Trophoblast cell (in vitro differentiated cells and primary cell): ENCODE results near the gene TUB.

ENCODE experiments used
- DNase-seq, 2 donors: peaks; one replicate each; pipeline ENCODE4 v3.0.0-alpha.2; 2016
- H2AFZ ChIP-seq: 2 replicates; pipeline ENCODE4 v1.6.1; 2013; ENCODE audit warnings: low read length, moderate library complexity, mild to moderate bottlenecking; ENCODE audit not compliant: insufficient read depth, poor library complexity
- H2AK5ac ChIP-seq: 2 replicates; pipeline ENCODE4 v1.6.1; 2013; ENCODE audit warnings: mild to moderate bottlenecking, low read length
- H2BK120ac ChIP-seq: 2 replicates; pipeline ENCODE4 v1.6.1; 2013; ENCODE audit warnings: low read length, mild to moderate bottlenecking, moderate library complexity; ENCODE audit not compliant: insufficient read depth, poor library complexity
- H2BK12ac ChIP-seq: 2 replicates; pipeline ENCODE4 v1.6.1; 2013; ENCODE audit warnings: mild to moderate bottlenecking, low read length, moderate library complexity
- H2BK5ac ChIP-seq: 2 replicates; pipeline ENCODE4 v1.6.1; 2013; ENCODE audit warnings: low read length, low read depth, moderate library complexity, mild to moderate bottlenecking; ENCODE audit not compliant: poor library complexity
- H3K14ac ChIP-seq: 2 replicates; pipeline ENCODE4 v1.6.1; 2013; ENCODE audit warnings: mild to moderate bottlenecking, low read length
- H3K18ac ChIP-seq: 2 replicates; pipeline ENCODE4 v1.6.1; 2013; ENCODE audit warnings: mild to moderate bottlenecking, low read length
- H3K23ac ChIP-seq: 2 replicates; pipeline ENCODE4 v1.6.1; 2013; ENCODE audit warnings: low read length
- H3K27ac ChIP-seq: 2 replicates; pipeline ENCODE4 v1.5.1; 2013; ENCODE audit warnings: low read depth, mild to moderate bottlenecking, inconsistent platforms, low read length, moderate library complexity
- H3K27me3 ChIP-seq: 2 replicates; pipeline ENCODE4 v1.6.1; 2013; ENCODE audit warnings: inconsistent platforms, mild to moderate bottlenecking, low read length, moderate library complexity; ENCODE audit not compliant: insufficient read depth
- H3K36me3 ChIP-seq, 2 experiments: 1 replicate in 1 of 2; 2 replicates in 1 of 2; pipeline ENCODE4 v1.6.1; 2013; ENCODE audit warnings: low read length in 2 of 2, mild to moderate bottlenecking in 2 of 2, moderate library complexity in 1 of 2; ENCODE audit not compliant: insufficient read depth in 2 of 2, control insufficient read depth in 1 of 2
- H3K4ac ChIP-seq: 2 replicates; pipeline ENCODE4 v1.6.1; 2013; ENCODE audit warnings: low read depth, mild to moderate bottlenecking, low read length, moderate library complexity
- H3K4me1 ChIP-seq, 2 experiments: 1 replicate in 1 of 2; 2 replicates in 1 of 2; pipeline ENCODE4 v1.6.1; 2013; ENCODE audit warnings: low read length in 2 of 2, mild to moderate bottlenecking in 2 of 2, moderate library complexity in 1 of 2; ENCODE audit not compliant: insufficient read depth in 2 of 2, control insufficient read depth in 1 of 2
- H3K4me2 ChIP-seq: 2 replicates; pipeline ENCODE4 v1.6.1; 2013; ENCODE audit warnings: inconsistent platforms, mild to moderate bottlenecking, low read length, moderate library complexity
- H3K4me3 ChIP-seq: 2 replicates; pipeline ENCODE4 v1.5.1; 2013; ENCODE audit warnings: mild to moderate bottlenecking, low read depth, low read length, inconsistent platforms
- H3K79me1 ChIP-seq: one replicate; pipeline ENCODE4 v1.6.1; 2013; ENCODE audit warnings: low read length
- H3K79me2 ChIP-seq: 2 replicates; pipeline ENCODE4 v1.6.1; 2013; ENCODE audit warnings: low read length, mild to moderate bottlenecking; ENCODE audit not compliant: control insufficient read depth, insufficient read depth, poor library complexity
- H3K9ac ChIP-seq: 2 replicates; pipeline ENCODE4 v1.6.1; 2013; ENCODE audit warnings: mild to moderate bottlenecking, low read length
- H3K9me3 ChIP-seq: 2 replicates; pipeline ENCODE4 v1.6.1; 2013; ENCODE audit warnings: low read depth, mild to moderate bottlenecking, control low read depth, inconsistent platforms, low read length; ENCODE audit not compliant: insufficient read depth
- H4K12ac ChIP-seq: 2 replicates; pipeline ENCODE4 v1.6.1; 2013; ENCODE audit warnings: low read depth, mild to moderate bottlenecking, low read length, moderate library complexity
- H4K8ac ChIP-seq: 2 replicates; pipeline ENCODE4 v1.6.1; 2013; ENCODE audit warnings: low read depth, mild to moderate bottlenecking, low read length, moderate library complexity
- H4K91ac ChIP-seq: one replicate; pipeline ENCODE4 v1.6.1; 2013; ENCODE audit warnings: low read depth, mild to moderate bottlenecking, low read length, moderate library complexity
- WGBS: extraction: QIAGEN DNeasy Blood & Tissue Kit; methylation state at CpG from one replicate; pipeline ENCODE4 v1.1.7; 2013; ENCODE audit warnings: missing lambda C conversion rate; ENCODE audit not compliant: insufficient read length, insufficient coverage; ENCODE audit errors: extremely low coverage; 5-methylcytosine and 5-hydroxymethylcytosine counted together

The TUB gene

GRCh38 chr11:8035200-8035855, 45.7 kb upstream of the TUB start:
- no CpG with 5 or more reads among the region's 11 CpGs for WGBS
- Histone ChIP-seq H3K27ac (no peak overlapping the region), H3K27me3 (peaks cover 3% of the 10 kb centered on the region)

GRCh38 chr11:8036002-8036802, 44.8 kb upstream of the TUB start:
- H3K9me3 ChIP-seq: peaks cover 1% of the 10 kb centered on the region
- no peak overlapping the region for H3K27ac ChIP-seq
- no peak overlapping the region for H2AK5ac ChIP-seq
- no peak overlapping the region for H3K18ac ChIP-seq
- H4K8ac ChIP-seq: no peak overlapping the region
- peaks cover 3% of the 10 kb centered on the region for H3K27me3 ChIP-seq
- no peak overlapping the region for H3K14ac ChIP-seq
- WGBS: no CpG with 5 or more reads among the region's 5 CpGs
- DNase-seq: no peak
- H3K4me3 ChIP-seq: no peak overlapping the region
- no peak overlapping the region for H3K4ac ChIP-seq
- H4K91ac ChIP-seq: no peak overlapping the region
- H2BK5ac ChIP-seq: no peak overlapping the region
- H2BK120ac ChIP-seq: no peak overlapping the region
- peaks cover 3% of the 10 kb centered on the region in 2 experiments for H3K4me1 ChIP-seq
- H2AFZ ChIP-seq: no peak overlapping the region
- no peaks in the 10 kb centered on the region for H3K79me2 ChIP-seq
- no peak overlapping the region for H4K12ac ChIP-seq
- no peak overlapping the region for H2BK12ac ChIP-seq
- H3K9ac ChIP-seq: no peak overlapping the region
- no peak overlapping the region for H3K23ac ChIP-seq
- H3K79me1 ChIP-seq: no peaks in the 10 kb centered on the region
- no peak overlapping the region for H3K4me2 ChIP-seq
- no peaks in the 10 kb centered on the region for H3K36me3 ChIP-seq

More at GRCh38 chr11:8035200-8035855, 45.7 kb upstream of the TUB start:
- Histone ChIP-seq H2BK5ac (no peak overlapping the region), H3K9me3 (peaks cover 1% of the 10 kb centered on the region), H3K4ac (no peak overlapping the region), H4K91ac (no peak overlapping the region), H2AK5ac (no peak overlapping the region), H3K79me2 (no peaks in the 10 kb centered on the region), H3K79me1 (no peaks in the 10 kb centered on the region), H2BK12ac (no peak overlapping the region), H3K18ac (no peak overlapping the region), H3K4me2 (no peak overlapping the region), H4K8ac (no peak overlapping the region), H4K12ac (no peak overlapping the region), H3K4me1 (peaks cover 3% of the 10 kb centered on the region in 2 experiments), H3K9ac (no peak overlapping the region), H3K23ac (no peak overlapping the region), H3K4me3 (no peak overlapping the region), H2AFZ (no peak overlapping the region), H3K36me3 (no peaks in the 10 kb centered on the region), H2BK120ac (no peak overlapping the region), H3K14ac (no peak overlapping the region)
- DNase-seq: no peak

GRCh38 chr11:8036986-8037385, 44.0 kb upstream of the TUB start:
- H3K14ac ChIP-seq: no peak overlapping the region
- no peaks in the 10 kb centered on the region for H3K9me3 ChIP-seq
- no peaks in the 10 kb centered on the region for H3K36me3 ChIP-seq
- no peaks in the 10 kb centered on the region for H3K79me1 ChIP-seq
- H2BK120ac ChIP-seq: no peak overlapping the region
- no peak overlapping the region for H3K9ac ChIP-seq
- no peak overlapping the region for H4K91ac ChIP-seq
- no peak for DNase-seq
- peaks cover 3% of the 10 kb centered on the region in 2 experiments for H3K4me1 ChIP-seq
- H3K4me2 ChIP-seq: no peak overlapping the region
- H2BK5ac ChIP-seq: no peak overlapping the region
- no CpG with 5 or more reads among the region's 5 CpGs for WGBS
- H3K27ac ChIP-seq: no peak overlapping the region
- no peak overlapping the region for H2BK12ac ChIP-seq
- no peak overlapping the region for H3K18ac ChIP-seq
- H3K4ac ChIP-seq: no peak overlapping the region
- H3K23ac ChIP-seq: no peak overlapping the region
- H4K8ac ChIP-seq: no peak overlapping the region
- H2AFZ ChIP-seq: no peak overlapping the region
- H3K4me3 ChIP-seq: no peak overlapping the region
- peaks cover 3% of the 10 kb centered on the region for H3K27me3 ChIP-seq
- no peak overlapping the region for H4K12ac ChIP-seq
- H2AK5ac ChIP-seq: no peak overlapping the region
- H3K79me2 ChIP-seq: no peaks in the 10 kb centered on the region

GRCh38 chr11:8038393-8038792, 42.6 kb upstream of the TUB start:
- Histone ChIP-seq H3K4me1 (peaks cover 1% of the 10 kb centered on the region in 2 experiments), H4K8ac (no peak overlapping the region), H3K79me2 (no peaks in the 10 kb centered on the region), H3K27me3 (no peaks in the 10 kb centered on the region), H2AK5ac (no peak overlapping the region), H3K9me3 (no peaks in the 10 kb centered on the region), H2BK12ac (no peak overlapping the region), H3K14ac (no peak overlapping the region), H3K79me1 (no peaks in the 10 kb centered on the region), H2BK5ac (no peak overlapping the region), H2AFZ (no peak overlapping the region), H4K12ac (no peak overlapping the region), H2BK120ac (no peak overlapping the region), H3K4me3 (no peak overlapping the region), H3K9ac (no peak overlapping the region), H4K91ac (no peak overlapping the region), H3K36me3 (no peaks in the 10 kb centered on the region), H3K27ac (no peak overlapping the region), H3K4me2 (no peak overlapping the region), H3K18ac (no peak overlapping the region), H3K23ac (no peak overlapping the region), H3K4ac (no peak overlapping the region)
- WGBS: no CpG with 5 or more reads among the region's 8 CpGs
- DNase-seq: no peak
